Fibroblast of pulmonary artery (primary cell): ENCODE data around the gene MACIR.
A peak's percentile ranks its signal among the peaks of the same experiment; 100 is the strongest.
"Not testable (repeated sequence)": the region's sequence is repeated elsewhere in the genome, so short reads cannot be mapped to it uniquely, and the experiment has no call there.

Experiments used
- DNase-seq: peaks from one replicate; pipeline ENCODE4 v3.0.0-alpha.2; 2010; ENCODE audit warnings: low read depth
- H3K4me3 ChIP-seq: replicated peaks from 2 replicates; pipeline ENCODE4 v1.5.1; 2011; ENCODE audit warnings: low read depth, mild to moderate bottlenecking, control low read depth, low read length, moderate library complexity
- TF ChIP-seq, protein P1 (sequence below): IDR thresholded peaks from 2 replicates; pipeline ENCODE4 v1.5.1; 2011; ENCODE audit warnings: mild to moderate bottlenecking, control low read depth, low read length, inconsistent platforms; ENCODE audit errors: missing control alignments

Gene MACIR

DNA sequence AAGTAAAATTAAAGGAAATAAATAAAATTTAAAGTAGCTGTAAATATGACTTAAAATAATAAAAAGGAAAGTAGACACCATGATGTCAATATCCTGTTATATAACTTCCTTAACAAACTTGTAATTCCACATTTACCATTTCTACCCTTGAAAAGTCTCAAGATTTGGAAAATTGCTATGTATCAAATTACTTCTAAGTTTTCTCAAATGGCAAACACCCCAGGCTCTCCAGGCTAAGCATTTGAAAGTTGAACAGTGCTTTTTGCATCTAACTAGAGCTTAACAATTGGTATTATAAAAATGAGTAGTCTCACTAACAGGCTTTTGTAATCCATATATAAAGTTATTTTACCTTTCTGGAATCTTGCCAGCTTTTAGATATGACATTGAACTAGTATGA, 41.5 kb upstream of the MACIR start:
- TF ChIP-seq, protein P1, sequence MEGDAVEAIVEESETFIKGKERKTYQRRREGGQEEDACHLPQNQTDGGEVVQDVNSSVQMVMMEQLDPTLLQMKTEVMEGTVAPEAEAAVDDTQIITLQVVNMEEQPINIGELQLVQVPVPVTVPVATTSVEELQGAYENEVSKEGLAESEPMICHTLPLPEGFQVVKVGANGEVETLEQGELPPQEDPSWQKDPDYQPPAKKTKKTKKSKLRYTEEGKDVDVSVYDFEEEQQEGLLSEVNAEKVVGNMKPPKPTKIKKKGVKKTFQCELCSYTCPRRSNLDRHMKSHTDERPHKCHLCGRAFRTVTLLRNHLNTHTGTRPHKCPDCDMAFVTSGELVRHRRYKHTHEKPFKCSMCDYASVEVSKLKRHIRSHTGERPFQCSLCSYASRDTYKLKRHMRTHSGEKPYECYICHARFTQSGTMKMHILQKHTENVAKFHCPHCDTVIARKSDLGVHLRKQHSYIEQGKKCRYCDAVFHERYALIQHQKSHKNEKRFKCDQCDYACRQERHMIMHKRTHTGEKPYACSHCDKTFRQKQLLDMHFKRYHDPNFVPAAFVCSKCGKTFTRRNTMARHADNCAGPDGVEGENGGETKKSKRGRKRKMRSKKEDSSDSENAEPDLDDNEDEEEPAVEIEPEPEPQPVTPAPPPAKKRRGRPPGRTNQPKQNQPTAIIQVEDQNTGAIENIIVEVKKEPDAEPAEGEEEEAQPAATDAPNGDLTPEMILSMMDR, result no peak
- peak; percentile 41 for DNase-seq

DNA sequence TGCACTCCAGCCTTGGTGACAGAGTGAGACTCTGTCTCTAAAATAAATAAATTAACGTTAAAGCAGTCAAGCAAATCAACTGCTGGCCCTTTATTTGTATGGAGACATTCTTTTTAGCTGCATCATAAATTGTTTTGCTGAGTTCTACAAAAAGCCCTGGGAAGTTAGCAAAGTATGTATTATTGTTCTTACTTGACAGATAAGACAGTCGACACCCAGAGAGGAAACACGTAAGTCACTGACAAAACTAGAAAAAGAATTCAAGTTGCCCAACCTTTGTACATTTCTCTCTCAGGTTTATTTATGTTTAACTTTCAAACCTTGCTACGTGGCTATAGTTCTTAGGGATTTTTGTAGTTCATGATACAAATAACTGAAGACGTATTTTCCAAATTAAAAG, 40.4 kb upstream of the MACIR start:
- TF ChIP-seq, protein P1, result no peak
- H3K4me3 ChIP-seq, result peak overlapping the region; percentile 8
- DNase-seq, result peak; percentile 99

More for the DNA sequence above, 41.5 kb upstream of the MACIR start:
- H3K4me3 ChIP-seq, result no peak overlapping the region

DNA sequence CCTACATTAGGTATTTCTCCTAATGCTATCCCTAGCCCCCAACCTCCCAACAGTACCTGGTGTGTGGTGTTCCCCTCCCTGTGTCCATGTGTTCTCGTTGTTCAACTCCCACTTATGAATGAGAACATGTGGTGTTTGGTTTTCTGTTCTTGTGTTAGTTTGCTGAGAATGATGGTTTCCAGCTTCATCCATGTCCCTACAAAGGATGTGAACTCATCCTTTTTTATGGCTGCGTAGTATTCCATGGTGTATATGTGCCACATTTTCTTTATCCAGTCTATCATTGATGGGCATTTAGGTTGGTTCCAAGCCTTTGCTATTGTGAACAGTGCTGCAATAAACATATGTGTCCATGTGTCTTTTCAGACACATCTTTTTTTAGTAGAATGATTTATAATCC, 39.5 kb upstream of the MACIR start:
- not testable (repeated sequence) for DNase-seq, H3K4me3 ChIP-seq

DNA sequence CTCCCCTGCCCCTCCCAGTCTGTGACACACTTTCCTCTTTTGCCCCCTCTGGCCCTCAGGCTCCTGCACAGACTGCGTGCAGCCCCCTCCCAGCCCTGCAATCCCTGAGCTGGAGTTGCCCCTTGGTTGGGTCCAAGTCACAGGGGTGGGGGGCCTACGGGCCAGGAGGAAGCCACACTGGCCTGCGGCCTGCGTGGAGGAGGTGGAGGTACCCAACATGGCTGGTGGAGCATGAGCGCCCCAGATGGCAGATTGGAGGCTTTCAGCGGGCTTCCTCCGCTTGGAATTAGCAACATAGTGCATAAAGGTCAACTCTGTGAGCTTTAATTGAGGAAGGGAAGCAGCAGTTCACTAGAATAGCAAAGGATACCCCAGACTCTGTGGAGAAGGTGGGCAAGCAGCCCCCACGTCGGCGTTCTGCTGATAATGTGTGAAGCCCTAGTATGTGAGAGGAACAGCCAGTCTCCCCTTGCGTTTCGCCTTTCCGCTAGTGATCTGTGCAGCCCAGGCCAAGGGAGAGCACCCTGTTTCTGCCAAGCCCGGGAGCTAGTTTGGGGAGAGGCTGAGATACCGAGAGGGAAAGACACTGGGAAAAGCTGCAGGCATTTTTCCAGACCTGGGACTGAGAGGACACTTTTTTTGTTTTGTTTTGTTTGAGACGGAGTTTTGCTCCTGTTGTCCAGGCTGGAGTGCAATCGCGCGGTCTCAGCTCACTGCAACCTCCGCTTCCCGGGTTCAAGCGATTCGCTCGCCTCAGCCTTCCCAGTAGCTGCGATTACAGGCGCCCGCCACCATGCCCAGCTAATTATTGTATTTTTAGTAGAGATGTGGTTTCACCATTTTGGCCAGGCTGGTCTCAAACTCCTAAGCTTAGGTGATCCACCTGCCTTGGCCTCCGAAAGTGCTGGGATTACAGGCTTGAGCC, 35.3 kb upstream of the MACIR start:
- no peak for DNase-seq
- TF ChIP-seq, protein P1, result no peak
- H3K4me3 ChIP-seq, result no peak overlapping the region

DNA sequence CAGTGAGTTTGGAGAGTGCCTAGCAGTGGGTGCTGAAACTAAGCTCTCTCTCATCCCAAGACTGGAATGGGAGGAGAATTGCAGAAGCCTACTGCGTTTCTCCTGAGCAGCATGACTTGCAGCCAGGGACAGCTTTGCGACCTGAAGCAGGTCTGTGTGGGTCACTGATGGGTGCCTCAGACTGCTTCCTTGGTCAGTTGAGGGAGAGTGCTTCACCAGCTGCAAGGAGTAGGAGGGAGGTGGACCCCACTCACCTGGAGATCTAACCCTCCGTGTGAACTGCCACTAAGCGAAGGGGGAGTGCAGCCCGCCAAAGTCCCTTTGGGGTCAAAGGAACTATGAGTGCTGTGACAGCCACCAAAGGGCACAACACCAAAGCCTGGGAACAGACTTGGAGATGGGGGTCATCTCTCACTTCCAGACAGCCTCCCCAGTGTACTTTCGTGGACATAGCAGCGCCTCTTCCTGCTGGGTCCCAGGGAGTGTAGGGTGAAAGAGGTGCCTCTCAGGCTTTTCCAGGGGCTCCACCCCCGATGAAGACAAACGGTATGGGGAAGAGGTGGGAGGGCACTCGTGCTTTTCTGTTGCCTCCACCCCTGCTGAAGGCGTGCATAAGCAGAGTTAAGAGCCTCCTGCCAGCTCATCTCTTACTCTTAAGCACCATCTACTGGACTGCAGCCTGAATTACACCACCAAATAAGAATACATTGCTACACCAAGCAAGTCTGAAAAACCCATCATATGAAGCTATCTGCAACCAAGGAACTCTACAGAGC, 34.3 kb upstream of the MACIR start:
- TF ChIP-seq, protein P1, result peak; percentile 81
- DNase-seq, result peak; percentile 93
- no peak overlapping the region for H3K4me3 ChIP-seq

DNA sequence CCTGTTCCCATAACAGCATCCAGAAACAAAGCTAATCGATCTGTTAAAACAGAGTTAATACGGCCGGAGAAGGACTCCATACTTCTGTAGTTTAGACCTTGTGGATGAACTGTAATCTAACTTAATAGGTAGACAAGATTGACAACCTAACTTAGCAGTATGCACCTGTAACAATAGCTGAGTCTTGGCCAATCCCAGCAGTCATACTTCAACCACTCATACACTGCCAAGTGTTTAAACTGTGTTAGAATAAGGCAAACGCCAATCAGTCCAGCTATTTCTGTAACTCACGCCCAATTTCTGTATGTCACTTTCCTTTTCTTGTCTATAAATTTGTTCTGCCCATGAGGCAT, 33.7 kb upstream of the MACIR start:
- no peak overlapping the region for H3K4me3 ChIP-seq
- TF ChIP-seq, protein P1, result no peak
- no peak for DNase-seq

DNA sequence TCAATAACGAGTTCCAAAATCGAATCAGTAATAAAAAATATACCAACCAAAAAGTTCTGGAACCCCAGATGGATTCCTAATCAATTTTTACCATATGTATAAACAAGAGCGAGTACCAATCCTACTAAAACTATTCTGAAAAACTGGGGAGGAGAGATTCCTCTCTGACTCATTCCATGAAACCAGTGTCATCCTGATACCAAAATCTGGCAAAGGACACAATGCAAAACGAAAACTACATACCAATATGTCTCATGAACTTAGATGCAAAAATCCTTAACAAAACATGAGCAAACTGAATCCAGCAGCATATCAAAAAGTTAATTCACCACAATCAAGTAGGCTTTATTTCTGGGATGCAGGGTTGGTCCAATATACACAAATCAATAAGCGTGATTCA, 30.5 kb upstream of the MACIR start:
- TF ChIP-seq, protein P1, result no peak
- DNase-seq, result peak; percentile 30
- H3K4me3 ChIP-seq, result no peak overlapping the region
